DND-41 (cell line): ENCODE measurements around the gene PDE4DIP.
"Not testable (repeated sequence)": the region's sequence is repeated elsewhere in the genome, so short reads cannot be mapped to it uniquely, and the experiment has no call there.

ENCODE experiments used
- ATAC-seq: fragments of 200-7000 bp; cut with Tn5 transposase; 3 replicates; pipeline ENCODE4 v1.9.1; 2021; ENCODE audit warnings: low read depth; ENCODE audit not compliant: insufficient read depth
- DNase-seq: peaks from one replicate; pipeline ENCODE4 v3.0.0-alpha.2; 2020
- H2AFZ ChIP-seq: 2 replicates; pipeline ENCODE4 v1.6.0; 2012; ENCODE audit warnings: low read depth, low read length
- H3K27ac ChIP-seq: 2 replicates; pipeline ENCODE4 v1.5.1; 2012; ENCODE audit warnings: low read length, inconsistent platforms
- H3K27me3 ChIP-seq: fragments of 200-600 bp; sonication (generic); 2 replicates; pipeline ENCODE4 v1.6.0; 2012; ENCODE audit warnings: low read length, mild to moderate bottlenecking, inconsistent platforms; ENCODE audit not compliant: insufficient read depth, poor library complexity
- H3K36me3 ChIP-seq: 2 replicates; pipeline ENCODE4 v1.5.1; 2012; ENCODE audit warnings: low read length, inconsistent platforms; ENCODE audit not compliant: insufficient read depth
- H3K4me1 ChIP-seq: 2 replicates; pipeline ENCODE4 v1.5.1; 2012; ENCODE audit warnings: mild to moderate bottlenecking, low read length; ENCODE audit not compliant: insufficient read depth
- H3K4me2 ChIP-seq: 2 replicates; pipeline ENCODE4 v1.6.0; 2012; ENCODE audit warnings: mild to moderate bottlenecking, moderate library complexity, low read length, inconsistent platforms; ENCODE audit not compliant: insufficient read depth
- H3K4me3 ChIP-seq, 2 experiments: fragments of 200-600 bp in 1 of 2; shearing (Covaris generic) in 1 of 2; 2 replicates each; pipeline ENCODE4 v1.5.1; 2012 to 2016; ENCODE audit warnings: inconsistent platforms in 2 of 2, low read length in 2 of 2, mild to moderate bottlenecking in 2 of 2, low read depth in 1 of 2, moderate library complexity in 1 of 2
- H3K79me2 ChIP-seq: 2 replicates; pipeline ENCODE4 v1.6.0; 2012; ENCODE audit warnings: low read length, inconsistent platforms; ENCODE audit not compliant: insufficient read depth
- H3K9ac ChIP-seq: 2 replicates; pipeline ENCODE4 v1.6.0; 2012; ENCODE audit warnings: low read depth, mild to moderate bottlenecking, inconsistent platforms, low read length, moderate library complexity
- H3K9me3 ChIP-seq: 2 replicates; pipeline ENCODE4 v1.5.1; 2012; ENCODE audit warnings: low read length, moderate library complexity, mild to moderate bottlenecking, inconsistent platforms; ENCODE audit not compliant: insufficient read depth, severe bottlenecking
- H4K20me1 ChIP-seq: 2 replicates; pipeline ENCODE4 v1.6.0; 2012; ENCODE audit warnings: low read length; ENCODE audit not compliant: insufficient read depth

PDE4DIP gene

DNA sequence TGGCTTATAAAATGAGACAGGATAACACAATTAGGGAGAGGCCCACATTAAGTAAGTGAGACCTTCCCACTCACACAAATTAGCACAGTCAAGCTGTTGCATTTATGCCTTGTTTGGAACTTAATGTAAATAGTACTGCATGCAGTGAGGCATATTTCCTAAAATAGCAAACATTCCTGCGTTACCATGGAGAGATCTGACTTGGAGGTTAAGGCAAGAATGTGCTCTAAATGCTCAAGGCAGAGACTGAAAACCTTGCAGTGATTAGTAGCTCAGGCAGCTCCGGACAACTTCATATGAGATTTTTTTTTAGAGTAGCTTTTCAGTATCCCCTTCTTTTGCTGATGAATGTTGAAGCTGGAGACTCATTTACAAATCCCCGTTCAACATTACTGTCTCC lies 98.7 kb downstream of the PDE4DIP start:
- not testable (repeated sequence) for H3K9ac ChIP-seq, H3K4me3 ChIP-seq, H3K79me2 ChIP-seq, H4K20me1 ChIP-seq, ATAC-seq, H3K4me1 ChIP-seq, H3K9me3 ChIP-seq, H3K4me2 ChIP-seq, H3K27ac ChIP-seq, H2AFZ ChIP-seq, DNase-seq, H3K27me3 ChIP-seq, H3K36me3 ChIP-seq

DNA sequence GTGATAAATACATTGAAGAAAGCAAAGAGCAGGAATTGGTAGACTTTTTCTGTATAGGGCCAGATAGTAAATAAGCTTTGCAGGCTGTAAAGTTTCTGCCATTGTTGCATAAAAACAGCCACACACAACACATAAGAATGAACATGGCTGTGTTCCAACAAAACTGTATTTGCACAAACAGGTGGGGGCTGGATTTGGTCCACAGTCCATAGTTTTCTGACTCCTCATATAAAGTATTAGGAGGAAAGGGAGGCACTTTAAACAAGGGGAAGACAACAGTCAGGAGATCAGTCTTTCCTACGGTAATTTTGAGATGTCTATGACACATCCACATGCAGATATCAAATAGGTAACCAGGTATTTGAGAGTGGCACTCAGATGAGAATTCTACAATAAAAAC lies 100.9 kb downstream of the PDE4DIP start:
- not testable (repeated sequence) for H3K4me3 ChIP-seq, H3K9me3 ChIP-seq, H4K20me1 ChIP-seq, H3K36me3 ChIP-seq, H3K27me3 ChIP-seq, H2AFZ ChIP-seq, DNase-seq, ATAC-seq, H3K4me1 ChIP-seq, H3K79me2 ChIP-seq, H3K4me2 ChIP-seq, H3K9ac ChIP-seq, H3K27ac ChIP-seq

DNA sequence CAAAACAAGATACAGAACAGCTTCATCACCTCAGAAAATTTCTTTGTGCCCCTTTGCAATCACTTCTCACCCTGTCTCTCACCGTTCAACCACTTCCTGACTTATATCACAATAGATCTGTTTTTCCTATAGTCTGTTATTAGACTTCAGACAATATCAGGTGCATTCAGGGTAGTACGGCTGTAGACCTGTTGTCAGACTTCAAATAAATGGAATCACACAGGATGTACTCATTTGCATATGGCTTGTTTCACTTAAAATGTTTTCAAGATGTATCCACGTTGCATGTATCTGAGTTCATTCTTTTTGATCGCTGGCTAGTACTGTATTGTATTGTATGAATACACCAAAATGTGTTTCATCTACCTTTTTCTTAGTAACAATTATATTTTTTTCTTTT lies 104.5 kb downstream of the PDE4DIP start:
- H3K27ac ChIP-seq, H3K79me2 ChIP-seq, H3K9me3 ChIP-seq, H3K27me3 ChIP-seq, DNase-seq, H3K4me3 ChIP-seq, ATAC-seq, H4K20me1 ChIP-seq, H3K36me3 ChIP-seq, H3K4me2 ChIP-seq, H3K9ac ChIP-seq, H2AFZ ChIP-seq: not testable (repeated sequence)
- H3K4me1 ChIP-seq, result peaks cover 13% of the 10 kb centered on the region

DNA sequence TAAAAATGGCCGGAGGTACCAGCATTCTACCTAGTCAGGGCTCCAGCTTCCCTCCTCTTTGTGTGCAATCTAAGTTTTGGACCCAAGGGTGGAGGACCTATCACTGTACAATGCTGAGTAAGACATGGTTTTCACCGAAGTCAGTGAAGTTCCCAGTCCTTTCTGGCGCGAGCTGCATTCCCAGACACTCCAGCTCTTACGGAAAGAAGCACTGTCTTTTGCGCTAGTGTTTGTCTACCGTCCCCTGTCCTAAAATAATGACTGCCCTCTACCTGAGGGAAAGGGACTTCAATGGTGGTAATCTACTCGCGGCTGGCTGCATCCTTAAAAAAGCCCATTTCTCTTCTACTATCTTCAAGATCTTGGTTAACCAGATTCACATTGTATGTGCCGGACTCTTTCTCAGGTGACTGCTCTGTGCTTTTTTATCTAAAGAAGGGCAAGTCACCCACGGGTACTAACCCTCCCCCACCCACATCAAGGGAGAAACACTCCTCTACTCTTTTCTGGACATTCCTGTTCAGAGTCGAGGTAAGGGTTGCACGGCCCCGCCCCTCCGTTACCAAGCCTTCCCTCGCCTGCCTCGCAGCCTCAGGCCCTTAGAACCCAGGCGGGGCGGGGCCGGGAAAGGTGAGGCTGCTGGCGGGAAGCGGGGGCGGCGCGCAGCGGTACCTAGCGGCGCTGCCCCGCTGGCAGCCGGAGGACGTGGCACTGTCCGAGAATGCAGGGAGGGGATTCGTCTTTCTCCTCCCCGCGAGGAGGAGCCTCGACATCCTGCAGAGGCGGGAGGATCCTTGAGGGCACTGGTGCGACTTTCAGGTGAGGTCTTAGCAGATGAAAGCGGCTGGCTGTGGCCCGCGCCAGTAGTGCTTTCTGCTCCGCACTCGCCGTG lies 107.4 kb downstream of the PDE4DIP start:
- H3K9me3 ChIP-seq, H4K20me1 ChIP-seq, H3K79me2 ChIP-seq, H3K27me3 ChIP-seq, H3K36me3 ChIP-seq: not testable (repeated sequence)
- DNase-seq (peak; percentile 66), ATAC-seq (peak; percentile 62)
- Histone ChIP-seq H3K4me3 (peak overlapping the region; percentile 39 to 71), H2AFZ (peak overlapping the region; percentile 88), H3K4me2 (peak overlapping the region; percentile 68), H3K27ac (peak overlapping the region; percentile 60; the same call in 1 of the 2 replicates), H3K9ac (peak overlapping the region; percentile 51), H3K4me1 (peaks cover 16% of the 10 kb centered on the region)

DNA sequence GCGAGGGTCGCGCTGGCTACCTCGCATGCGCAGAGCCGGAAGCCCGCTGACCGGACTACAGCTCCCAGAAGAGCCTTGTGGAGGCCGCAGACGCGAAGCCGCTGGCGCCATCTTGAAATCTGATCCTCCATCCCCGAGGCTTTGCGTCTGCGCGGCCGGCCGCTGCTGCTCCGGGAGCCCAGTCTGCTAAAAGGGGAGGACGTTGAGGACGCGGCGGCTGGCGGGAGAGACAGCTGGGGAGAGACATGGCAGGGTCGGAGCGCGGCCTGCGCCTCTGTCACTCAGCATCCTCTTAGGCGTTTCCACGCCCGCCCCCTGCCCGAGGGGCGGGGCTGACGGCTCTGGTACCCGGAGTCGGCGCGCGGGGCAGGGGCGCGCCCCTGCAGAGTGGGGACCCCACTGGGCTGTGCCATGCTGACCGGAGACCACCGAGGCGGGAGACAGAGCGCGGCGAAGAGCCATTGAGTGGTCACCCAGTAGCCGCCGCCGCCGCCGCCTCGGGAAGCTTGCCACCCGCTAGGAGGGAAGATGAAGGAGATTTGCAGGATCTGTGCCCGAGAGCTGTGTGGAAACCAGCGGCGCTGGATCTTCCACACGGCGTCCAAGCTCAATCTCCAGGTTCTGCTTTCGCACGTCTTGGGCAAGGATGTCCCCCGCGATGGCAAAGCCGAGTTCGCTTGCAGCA lies 108.2 kb downstream of the PDE4DIP start:
- H3K79me2 ChIP-seq, H3K36me3 ChIP-seq, H3K27me3 ChIP-seq, H3K27ac ChIP-seq, H4K20me1 ChIP-seq, H3K9me3 ChIP-seq: not testable (repeated sequence)
- Histone ChIP-seq H3K4me2 (peak overlapping the region; percentile 82), H3K4me1 (peaks cover 16% of the 10 kb centered on the region), H3K9ac (peak overlapping the region; percentile 51), H3K4me3 (peak overlapping the region; percentile 39 to 71), H2AFZ (peak overlapping the region; percentile 88)
- DNase-seq (peak; percentile 85), ATAC-seq (peak; percentile 92)

DNA sequence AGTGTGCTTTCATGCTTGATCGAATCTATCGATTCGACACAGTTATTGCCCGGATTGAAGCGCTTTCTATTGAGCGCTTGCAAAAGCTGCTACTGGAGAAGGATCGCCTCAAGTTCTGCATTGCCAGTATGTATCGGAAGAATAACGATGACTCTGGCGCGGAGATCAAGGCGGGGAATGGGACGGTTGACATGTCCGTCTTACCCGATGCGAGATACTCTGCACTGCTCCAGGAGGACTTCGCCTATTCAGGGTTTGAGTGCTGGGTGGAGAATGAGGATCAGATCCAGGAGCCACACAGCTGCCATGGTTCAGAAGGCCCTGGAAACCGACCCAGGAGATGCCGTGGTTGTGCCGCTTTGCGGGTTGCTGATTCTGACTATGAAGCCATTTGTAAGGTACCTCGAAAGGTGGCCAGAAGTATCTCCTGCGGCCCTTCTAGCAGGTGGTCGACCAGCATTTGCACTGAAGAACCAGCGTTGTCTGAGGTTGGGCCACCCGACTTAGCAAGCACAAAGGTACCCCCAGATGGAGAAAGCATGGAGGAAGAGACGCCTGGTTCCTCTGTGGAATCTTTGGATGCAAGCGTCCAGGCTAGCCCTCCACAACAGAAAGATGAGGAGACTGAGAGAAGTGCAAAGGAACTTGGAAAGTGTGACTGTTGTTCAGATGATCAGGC lies 108.8 kb downstream of the PDE4DIP start:
- H3K27ac ChIP-seq, H3K36me3 ChIP-seq, ATAC-seq, H3K79me2 ChIP-seq, H4K20me1 ChIP-seq, H3K27me3 ChIP-seq, H3K9me3 ChIP-seq: not testable (repeated sequence)
- Histone ChIP-seq H3K4me1 (peaks cover 16% of the 10 kb centered on the region), H3K9ac (peak overlapping the region; percentile 45; the same call in 1 of the 2 replicates), H3K4me2 (peak overlapping the region; percentile 82), H3K4me3 (peak overlapping the region; percentile 27 to 64; a peak in 3 of 4 replicates), H2AFZ (peak overlapping the region; percentile 79)
- peak; percentile 17 for DNase-seq

DNA sequence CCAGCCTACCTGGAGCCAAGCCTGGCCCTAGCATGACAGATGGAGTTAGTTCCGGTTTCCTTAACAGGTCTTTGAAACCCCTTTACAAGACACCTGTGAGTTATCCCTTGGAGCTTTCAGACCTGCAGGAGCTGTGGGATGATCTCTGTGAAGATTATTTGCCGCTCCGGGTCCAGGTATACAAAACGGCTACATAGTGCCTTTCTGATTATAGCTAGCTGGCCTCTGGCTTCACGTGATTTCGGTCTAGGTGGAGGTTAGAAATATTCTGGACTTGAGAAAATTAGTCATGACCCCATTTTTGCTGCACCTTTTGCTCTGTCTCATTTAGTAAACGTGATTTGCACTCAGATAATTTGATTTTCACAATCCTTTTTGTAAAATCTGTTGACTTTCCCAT lies 109.5 kb downstream of the PDE4DIP start:
- H3K4me2 ChIP-seq, result peak overlapping the region; percentile 39; the same call in 1 of the 2 replicates
- H3K9ac ChIP-seq, H3K9me3 ChIP-seq, H3K27me3 ChIP-seq, DNase-seq, ATAC-seq, H3K27ac ChIP-seq, H3K36me3 ChIP-seq, H3K79me2 ChIP-seq, H4K20me1 ChIP-seq, H2AFZ ChIP-seq, H3K4me3 ChIP-seq: not testable (repeated sequence)
- peaks cover 16% of the 10 kb centered on the region for H3K4me1 ChIP-seq
